Suprapubic skin (tissue), 3 donors: ENCODE measurements around the gene ALG12.

ENCODE experiments used
- EP300 ChIP-seq: sonication (generic); formaldehyde crosslinking; IDR thresholded peaks from one replicate; pipeline ENCODE4 v1.6.1; 2017; ENCODE audit warnings: antibody characterized with exemption
- TF ChIP-seq, protein P1 (sequence below), 2 donors: fragments of 200-600 bp in 1 of 2; fragments of 450-650 bp in 1 of 2; sonication (generic) in 1 of 2; IDR thresholded peaks; one replicate each; pipeline ENCODE4 v1.5.1; 2016 to 2019; ENCODE audit warnings: antibody characterized with exemption in 2 of 2, mild to moderate bottlenecking in 1 of 2, moderate library complexity in 1 of 2

GRCh38 chr22:49904040-49904369 is 14.2 kb downstream of the ALG12 start:
- TF ChIP-seq EP300: no peak
- TF ChIP-seq, protein P1, sequence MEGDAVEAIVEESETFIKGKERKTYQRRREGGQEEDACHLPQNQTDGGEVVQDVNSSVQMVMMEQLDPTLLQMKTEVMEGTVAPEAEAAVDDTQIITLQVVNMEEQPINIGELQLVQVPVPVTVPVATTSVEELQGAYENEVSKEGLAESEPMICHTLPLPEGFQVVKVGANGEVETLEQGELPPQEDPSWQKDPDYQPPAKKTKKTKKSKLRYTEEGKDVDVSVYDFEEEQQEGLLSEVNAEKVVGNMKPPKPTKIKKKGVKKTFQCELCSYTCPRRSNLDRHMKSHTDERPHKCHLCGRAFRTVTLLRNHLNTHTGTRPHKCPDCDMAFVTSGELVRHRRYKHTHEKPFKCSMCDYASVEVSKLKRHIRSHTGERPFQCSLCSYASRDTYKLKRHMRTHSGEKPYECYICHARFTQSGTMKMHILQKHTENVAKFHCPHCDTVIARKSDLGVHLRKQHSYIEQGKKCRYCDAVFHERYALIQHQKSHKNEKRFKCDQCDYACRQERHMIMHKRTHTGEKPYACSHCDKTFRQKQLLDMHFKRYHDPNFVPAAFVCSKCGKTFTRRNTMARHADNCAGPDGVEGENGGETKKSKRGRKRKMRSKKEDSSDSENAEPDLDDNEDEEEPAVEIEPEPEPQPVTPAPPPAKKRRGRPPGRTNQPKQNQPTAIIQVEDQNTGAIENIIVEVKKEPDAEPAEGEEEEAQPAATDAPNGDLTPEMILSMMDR (IDR thresholded peaks at IDR 0.05): no peak
